HG02642 (cell line): ENCODE data around the gene SLC45A2.

Source experiments
- ATAC-seq: cut with Tn5 transposase; IDR thresholded peaks from one replicate; pipeline ENCODE4 v1.9.1; 2021; ENCODE audit warnings: mild to moderate bottlenecking; ENCODE audit not compliant: unreplicated experiment, poor library complexity

The SLC45A2 gene

DNA sequence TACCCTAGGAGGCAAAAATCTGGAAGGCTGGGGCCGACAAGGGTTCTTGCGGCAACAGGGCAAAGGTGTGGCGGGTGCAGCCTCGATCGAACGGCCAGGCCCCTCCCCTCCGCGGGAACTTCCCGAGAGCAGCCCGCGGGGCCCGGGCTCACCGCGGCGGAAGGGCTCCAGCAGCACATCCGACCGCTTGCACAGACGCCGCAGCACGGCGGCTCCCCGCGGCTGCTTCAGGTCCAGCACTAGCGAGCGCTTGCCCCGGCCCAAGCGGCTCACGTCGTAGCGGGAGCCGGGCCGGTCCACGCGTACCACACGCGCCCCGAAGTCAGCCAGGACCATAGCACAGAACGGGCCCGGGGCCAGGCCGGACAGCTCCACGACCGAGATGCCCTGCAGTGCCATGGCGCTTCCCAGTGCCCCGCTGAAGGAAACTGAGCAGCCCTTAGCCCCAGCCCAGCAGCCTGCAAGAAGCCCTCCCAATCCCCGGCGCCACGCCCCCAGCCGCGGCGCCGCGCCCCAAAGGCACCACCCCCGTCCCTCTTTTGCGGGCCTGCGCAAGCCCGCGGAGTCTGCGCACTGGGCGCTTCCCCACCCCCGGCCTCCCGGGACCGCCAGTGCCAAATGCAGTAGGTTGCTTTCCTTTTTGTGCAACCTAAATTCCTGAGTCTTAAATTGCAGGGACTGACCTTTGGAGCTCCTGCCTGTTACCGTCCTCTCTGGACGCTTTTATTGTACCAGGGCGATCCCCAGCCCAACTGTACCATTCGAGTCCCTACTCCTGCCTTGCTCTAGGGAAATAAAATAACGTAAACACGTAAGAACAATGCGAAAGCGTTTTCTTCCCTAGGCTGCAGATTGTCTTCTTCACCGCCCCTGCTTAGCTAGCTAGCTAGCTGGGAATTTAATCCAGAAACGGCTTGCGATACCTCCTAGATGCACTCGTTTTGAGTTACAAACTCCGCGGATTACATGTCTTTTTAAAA, 23.4 kb upstream of the SLC45A2 start, which contains the start of gene AMACR:
AMACR (minus strand) TSS at position 430 of the 980 bp plus-strand sequence; CDS start at position 399, 31 bp downstream.
- peak; percentile 95 for ATAC-seq

- no peak for ATAC-seq
Measured at GRCh38 chr5:34007201-34007620, 22.7 kb upstream of the SLC45A2 start.

- ATAC-seq = no peak
Measured at GRCh38 chr5:34005681-34006080, 21.2 kb upstream of the SLC45A2 start.

- ATAC-seq = no peak
Measured at GRCh38 chr5:34005211-34005610, 20.7 kb upstream of the SLC45A2 start.

DNA sequence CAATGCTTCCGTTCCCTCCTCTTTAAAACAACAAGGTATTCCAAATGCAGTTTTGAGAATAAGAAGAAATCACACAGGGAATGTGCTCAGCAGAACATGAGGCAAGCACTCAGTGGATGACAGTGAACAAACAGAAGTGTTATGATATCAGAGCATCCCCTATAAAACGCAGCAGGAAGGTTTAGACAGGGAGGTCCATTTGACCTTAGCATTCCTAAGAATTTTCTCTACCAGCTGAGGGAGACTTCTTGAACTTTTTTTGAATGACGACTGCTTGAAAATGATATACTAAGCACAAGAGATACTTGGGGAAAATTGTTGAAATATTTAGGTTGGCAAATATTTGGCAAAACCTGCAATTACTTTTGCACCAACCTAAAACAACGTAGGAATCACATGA, 19.4 kb upstream of the SLC45A2 start:
- ATAC-seq = no peak

- no peak for ATAC-seq
Measured at GRCh38 chr5:34002629-34003328, 18.3 kb upstream of the SLC45A2 start.

GRCh38 chr5:34001241-34001841, 16.8 kb upstream of the SLC45A2 start:
- ATAC-seq = no peak

DNA sequence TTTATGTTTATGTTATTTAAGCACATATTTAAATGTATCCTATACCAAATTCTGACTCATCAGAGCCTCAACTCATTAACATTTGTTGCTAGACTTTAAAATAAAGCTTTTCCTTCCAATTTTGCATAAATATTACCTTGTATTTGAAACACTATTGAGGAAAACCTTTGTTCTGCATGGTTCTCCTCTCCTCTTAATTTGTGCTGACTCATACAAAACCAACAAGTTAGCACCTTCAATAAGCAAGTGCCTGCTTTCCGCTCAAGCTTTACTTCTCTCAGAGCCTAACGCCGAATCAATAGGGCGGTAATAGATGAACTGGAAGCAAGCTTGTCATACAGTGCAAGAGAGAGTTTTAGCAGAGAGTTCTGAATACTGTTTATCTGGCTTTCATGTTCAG, 15.5 kb upstream of the SLC45A2 start:
- ATAC-seq = no peak

DNA sequence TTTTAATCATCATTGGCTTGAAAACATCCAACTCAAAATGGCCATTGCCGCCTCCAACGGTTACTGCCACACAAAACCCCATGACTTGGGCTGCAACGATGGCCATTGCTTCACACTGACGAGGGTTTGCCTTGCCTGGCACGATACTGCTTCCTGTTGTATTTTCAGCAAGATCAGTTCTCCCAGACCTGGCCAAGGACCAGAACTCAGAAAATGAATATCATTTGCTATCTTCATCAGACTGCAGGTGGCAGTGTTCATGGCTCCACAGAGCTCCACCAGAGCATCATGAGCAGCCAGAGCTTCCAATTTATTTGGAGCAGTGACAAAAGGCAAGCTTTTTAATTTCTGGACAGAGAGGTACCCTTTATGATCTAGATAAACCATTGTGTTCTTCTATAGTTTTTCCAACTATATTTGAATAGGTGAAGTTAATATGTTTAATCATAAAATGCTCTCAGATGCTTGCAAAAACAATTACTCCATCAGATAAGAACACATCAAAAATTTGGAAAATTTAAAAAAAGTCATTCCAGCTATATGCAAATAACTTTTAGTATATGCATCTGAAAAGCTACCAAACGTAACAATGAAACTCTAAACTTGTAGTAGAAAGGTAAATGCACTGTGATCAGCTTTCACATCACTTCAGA, 13.0 kb upstream of the SLC45A2 start:
- peak; percentile 77 for ATAC-seq

- no peak for ATAC-seq
Measured at GRCh38 chr5:33995865-33996264, 11.4 kb upstream of the SLC45A2 start.

GRCh38 chr5:33994845-33995244, 10.4 kb upstream of the SLC45A2 start:
- no peak for ATAC-seq

- no peak for ATAC-seq
Measured at GRCh38 chr5:33992864-33993263, 8.4 kb upstream of the SLC45A2 start.

DNA sequence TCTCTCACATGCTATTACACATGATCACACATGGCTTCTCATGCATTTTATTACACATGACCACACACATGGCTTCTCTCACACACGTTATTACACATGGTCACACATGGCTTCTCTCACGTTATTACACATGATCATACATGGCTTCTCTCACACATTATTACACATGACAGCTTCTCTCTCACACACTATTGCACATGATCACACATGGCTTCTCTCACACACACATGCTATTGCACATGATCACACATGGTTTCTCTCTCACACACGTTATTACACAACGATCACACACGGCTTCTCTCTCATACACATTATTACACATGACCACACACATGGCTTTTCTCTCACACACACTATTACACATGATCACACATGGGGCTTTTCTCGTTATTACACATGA, 954 bp upstream of the SLC45A2 start:
- ATAC-seq = no peak

DNA sequence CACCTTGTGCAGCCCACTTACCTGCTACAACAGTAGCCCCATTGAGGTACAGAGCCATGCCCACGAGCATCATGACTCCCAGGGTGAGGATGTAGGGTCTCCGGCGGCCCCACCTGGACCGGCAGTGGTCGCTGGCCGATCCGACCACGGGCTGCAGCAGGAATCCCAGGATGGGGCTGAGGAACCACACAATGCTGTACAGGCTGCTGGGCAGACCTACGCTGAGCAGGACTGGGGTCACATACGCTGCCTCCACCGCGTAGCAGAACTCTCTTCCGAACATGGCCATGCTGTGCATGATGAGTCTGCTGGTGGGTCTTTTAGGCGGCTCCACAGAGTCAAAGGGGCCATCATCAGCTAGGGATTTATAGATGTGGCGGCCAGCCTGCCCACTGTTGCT, 315 bp downstream of the SLC45A2 start:
- no peak for ATAC-seq

DNA sequence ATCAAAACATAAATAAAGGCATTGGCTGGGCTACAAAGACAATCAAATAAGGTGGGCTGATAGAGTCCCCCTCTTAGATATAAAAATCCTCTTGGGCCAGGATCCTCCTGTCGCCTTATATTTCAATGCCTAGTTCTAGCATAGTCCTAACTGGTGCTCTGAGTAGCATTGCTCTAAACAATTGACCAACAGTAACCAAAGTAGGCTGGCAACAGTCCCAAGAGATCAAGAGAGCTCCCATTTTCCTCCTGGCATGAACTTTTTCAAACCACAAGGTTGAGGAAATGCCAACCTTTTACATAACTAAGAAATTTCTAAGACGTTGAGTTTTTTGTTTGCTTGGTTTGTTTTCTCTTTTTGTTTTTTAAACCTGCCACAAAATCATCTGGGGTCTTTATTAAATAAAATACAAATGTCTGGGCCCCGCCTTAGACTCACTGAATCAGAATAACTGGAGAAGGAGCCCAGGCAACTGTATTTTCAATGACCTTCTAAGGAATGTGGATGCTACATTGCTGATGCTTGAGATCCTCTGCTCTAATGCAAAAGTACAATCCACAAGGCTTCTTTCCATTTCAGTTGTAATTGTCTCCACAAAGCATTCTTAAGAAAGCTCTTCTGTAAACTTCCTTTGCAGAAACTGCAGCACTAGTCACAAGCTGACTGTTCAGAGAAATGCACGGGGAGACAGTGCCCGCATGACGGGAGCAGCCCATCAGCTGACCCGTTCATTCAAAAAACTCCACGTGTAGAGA, 2.9 kb downstream of the SLC45A2 start:
- ATAC-seq = no peak

GRCh38 chr5:33980030-33980429, 4.5 kb downstream of the SLC45A2 start:
- no peak for ATAC-seq

DNA sequence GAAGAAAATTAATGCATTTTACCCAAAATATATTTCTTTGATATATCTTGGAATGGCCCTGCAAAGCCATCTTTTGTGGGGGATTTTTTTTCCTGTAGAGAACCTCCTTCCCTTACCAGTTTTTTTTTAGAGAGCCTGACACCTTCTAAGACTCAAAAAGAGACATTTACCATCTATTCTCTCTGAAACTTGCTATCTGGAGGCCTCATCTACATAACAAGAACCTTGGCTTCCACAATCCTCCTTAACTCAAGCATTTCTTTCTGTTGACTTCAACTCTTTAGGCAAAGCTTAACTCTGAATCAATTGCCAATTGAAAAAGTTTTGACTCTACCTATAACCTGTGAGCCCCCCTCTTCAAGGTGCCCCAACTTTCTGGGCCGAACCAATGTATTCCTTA, 6.2 kb downstream of the SLC45A2 start:
- no peak for ATAC-seq

DNA sequence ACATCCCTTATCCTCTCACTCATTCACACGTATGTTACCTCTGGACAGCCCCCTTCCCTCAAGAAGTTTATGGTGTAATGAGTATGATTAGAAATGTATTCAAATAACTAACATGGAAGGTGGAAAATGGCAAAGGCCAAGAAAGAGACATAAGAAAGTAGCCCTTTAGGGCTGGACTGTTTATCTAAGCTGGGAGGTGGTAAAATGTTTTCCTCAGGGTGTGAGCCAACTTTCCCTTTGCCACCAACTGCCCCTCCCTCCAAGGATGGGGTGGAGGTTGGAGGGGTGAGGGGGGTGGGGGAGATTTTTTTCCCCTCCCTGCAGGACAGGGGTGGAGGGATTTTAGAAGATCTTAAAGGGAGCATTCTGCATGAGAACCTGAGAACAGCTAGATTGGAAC, 8.2 kb downstream of the SLC45A2 start:
- no peak for ATAC-seq

DNA sequence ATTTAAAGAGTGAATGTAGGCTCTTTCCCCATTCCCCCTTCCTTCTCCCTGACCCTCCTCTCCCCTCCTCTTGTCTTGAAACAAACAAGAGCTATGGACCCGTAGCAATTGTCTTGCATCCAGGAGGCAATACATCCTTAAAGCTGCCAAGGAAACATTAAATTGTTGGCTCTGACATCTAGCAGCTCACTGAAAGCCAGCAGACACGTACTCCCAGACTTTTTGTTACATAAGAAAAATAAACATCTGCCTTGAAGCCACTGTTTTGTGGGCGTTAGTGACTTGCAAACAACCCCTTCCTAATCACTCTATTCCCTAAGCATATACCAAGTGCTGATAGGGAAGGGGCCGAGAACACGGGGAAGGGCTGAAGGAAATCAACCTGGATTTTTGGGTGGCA, 8.6 kb downstream of the SLC45A2 start:
- no peak for ATAC-seq

DNA sequence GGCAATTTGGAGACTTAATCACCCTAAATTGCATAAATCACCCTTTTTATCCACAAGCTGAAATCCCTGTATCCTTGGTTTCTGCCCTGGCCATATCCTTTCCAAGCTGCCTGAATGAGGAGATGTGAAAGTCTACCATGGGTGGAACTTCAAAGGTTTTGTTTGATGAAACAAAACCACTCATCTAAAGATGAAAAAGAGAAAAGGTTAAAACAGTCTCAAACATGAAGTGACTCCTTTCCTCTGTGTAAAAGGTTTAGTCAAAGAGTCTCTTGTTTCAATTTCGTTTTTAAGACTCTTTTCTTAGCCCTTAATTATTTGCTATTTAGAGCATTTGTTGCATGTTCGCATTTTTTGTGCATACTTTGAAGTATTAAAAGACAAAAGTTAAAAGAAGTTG, 11.2 kb downstream of the SLC45A2 start:
- ATAC-seq = no peak
